Measurements from ENCODE around the gene ADGRL4.

DNA sequence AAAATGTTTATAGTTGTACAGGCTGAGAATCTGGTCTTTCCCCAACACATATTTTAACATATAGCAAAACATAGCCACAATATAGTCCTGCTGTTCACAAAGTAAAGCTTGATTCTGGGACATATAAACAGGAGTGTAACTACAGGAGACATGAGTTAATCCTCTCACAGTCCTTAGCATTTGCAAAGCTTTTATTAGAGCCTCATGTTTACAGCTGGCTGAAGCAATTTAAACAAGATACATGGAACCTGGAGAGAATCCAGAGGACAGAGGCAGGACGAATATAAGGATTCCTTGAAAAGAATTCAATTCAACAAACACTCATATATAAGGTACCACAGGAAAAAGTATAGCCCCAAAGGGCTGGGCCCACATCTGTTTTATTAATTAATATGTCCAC is 163.4 kb downstream of the ADGRL4 start:
- TF ChIP-seq, protein P1, sequence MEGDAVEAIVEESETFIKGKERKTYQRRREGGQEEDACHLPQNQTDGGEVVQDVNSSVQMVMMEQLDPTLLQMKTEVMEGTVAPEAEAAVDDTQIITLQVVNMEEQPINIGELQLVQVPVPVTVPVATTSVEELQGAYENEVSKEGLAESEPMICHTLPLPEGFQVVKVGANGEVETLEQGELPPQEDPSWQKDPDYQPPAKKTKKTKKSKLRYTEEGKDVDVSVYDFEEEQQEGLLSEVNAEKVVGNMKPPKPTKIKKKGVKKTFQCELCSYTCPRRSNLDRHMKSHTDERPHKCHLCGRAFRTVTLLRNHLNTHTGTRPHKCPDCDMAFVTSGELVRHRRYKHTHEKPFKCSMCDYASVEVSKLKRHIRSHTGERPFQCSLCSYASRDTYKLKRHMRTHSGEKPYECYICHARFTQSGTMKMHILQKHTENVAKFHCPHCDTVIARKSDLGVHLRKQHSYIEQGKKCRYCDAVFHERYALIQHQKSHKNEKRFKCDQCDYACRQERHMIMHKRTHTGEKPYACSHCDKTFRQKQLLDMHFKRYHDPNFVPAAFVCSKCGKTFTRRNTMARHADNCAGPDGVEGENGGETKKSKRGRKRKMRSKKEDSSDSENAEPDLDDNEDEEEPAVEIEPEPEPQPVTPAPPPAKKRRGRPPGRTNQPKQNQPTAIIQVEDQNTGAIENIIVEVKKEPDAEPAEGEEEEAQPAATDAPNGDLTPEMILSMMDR (IDR thresholded peaks at IDR 0.05), result no peak
- TF ChIP-seq EZH2phosphoT487 (IDR thresholded peaks at IDR 0.05), result no peak

Data from neural progenitor cell (in vitro differentiated cells).